Activated CD4-positive, alpha-beta memory T cell treated with anti-CD3 and anti-CD28 coated beads for 36 hours (primary cell): ENCODE results near the gene TUSC2. TPM values are rescaled to one million over a fixed set of nuclear protein-coding genes. Genes with fewer than 3 reads are reported as not detected.

ENCODE experiments used
- CTCF ChIA-PET: fragments of 350-600 bp; sonication (Branson Sonifier 250); formaldehyde crosslinking; loops from one replicate; lab custom pipeline; 2021; ENCODE audit warnings: antibody characterized with exemption, inconsistent platforms; lab: Charles Lee
- POLR2A ChIA-PET: fragments of 350-600 bp; sonication (Branson Sonifier 250); formaldehyde crosslinking; loops from one replicate; lab custom pipeline; 2021; ENCODE audit warnings: antibody characterized with exemption; lab: Charles Lee
- DNase-seq: peaks from one replicate; pipeline ENCODE4 v3.0.0-alpha.2; 2020
- H3K27ac Mint-ChIP-seq: one replicate; pipeline ENCODE4 v1.8.0; 2021; ENCODE audit warnings: mixed read lengths
- H3K27me3 Mint-ChIP-seq: one replicate; pipeline ENCODE4 v1.8.0; 2021; ENCODE audit warnings: mixed read lengths
- H3K36me3 Mint-ChIP-seq: one replicate; pipeline ENCODE4 v1.8.0; 2021; ENCODE audit warnings: mixed read lengths
- H3K4me1 Mint-ChIP-seq: one replicate; pipeline ENCODE4 v1.8.0; 2021; ENCODE audit warnings: low read depth, mixed read lengths
- H3K4me3 Mint-ChIP-seq: one replicate; pipeline ENCODE4 v1.8.0; 2021; ENCODE audit warnings: mild to moderate bottlenecking, mixed read lengths
- H3K9me3 Mint-ChIP-seq: one replicate; pipeline ENCODE4 v1.8.0; 2021; ENCODE audit warnings: mixed read lengths
- intact Hi-C: fragments of 100-400 bp; cut with micrococcal nuclease; formaldehyde crosslinking; loops from one replicate; pipeline ENCODE4 v1.15.1; 2023
- total RNA-seq, 2 experiments: library from RNA; stranded (reverse); gene quantifications; one replicate each; pipeline ENCODE4 v1.2.3, GENCODE V29; 2021

The TUSC2 gene
- total RNA-seq, 2 experiments from 2014 or later, result 18.7 to 19.7 TPM

- H3K9me3 Mint-ChIP-seq, result no peaks in the 10 kb centered on the region
- H3K4me3 Mint-ChIP-seq, result peak overlapping the region; percentile 97
- peak; percentile 35 for DNase-seq
- H3K36me3 Mint-ChIP-seq, result peaks cover 1% of the 10 kb centered on the region
- POLR2A ChIA-PET, result interaction anchor here (1.0 to 3.5 kb wide), 8 partner anchors 15 to 64 kb away, joined by 4 to 34 read pairs (median 6); partner anchors contain the start of genes CYB561D2, GNAI2, NPRL2 and RASSF1
- CTCF ChIA-PET, result interaction anchor here (1.3 to 3.6 kb wide), 8 partner anchors 21 to 105 kb away, joined by 3 to 30 read pairs (median 6); partner anchors contain the start of genes CYB561D2 and NPRL2
- intact Hi-C loops, result loop anchor here (1.0 to 2.0 kb wide), 6 partner anchors 21 to 59 kb away; partner anchors contain the start of genes TMEM115 and TUSC2
- no peaks in the 10 kb centered on the region for H3K27me3 Mint-ChIP-seq
- H3K4me1 Mint-ChIP-seq, result peaks cover 31% of the 10 kb centered on the region
- H3K27ac Mint-ChIP-seq, result peak overlapping the region; percentile 95
Measured at GRCh38 chr3:50299929-50300680, 27.9 kb downstream of the TUSC2 start.

GRCh38 chr3:50299638-50299928 is 28.4 kb downstream of the TUSC2 start:
- Mint-ChIP-seq H3K4me3 (peak overlapping the region; percentile 97), H3K27ac (peak overlapping the region; percentile 95), H3K4me1 (peaks cover 26% of the 10 kb centered on the region), H3K36me3 (peaks cover 1% of the 10 kb centered on the region), H3K9me3 (no peaks in the 10 kb centered on the region), H3K27me3 (no peaks in the 10 kb centered on the region)
- DNase-seq, result no peak
- intact Hi-C loops, result loop anchor here (1.0 to 2.0 kb wide), 6 partner anchors 22 to 59 kb away; partner anchors contain the start of genes TMEM115 and TUSC2
- ChIA-PET CTCF (interaction anchor here (0.7 to 3.6 kb wide), 9 partner anchors 21 to 105 kb away, joined by 3 to 30 read pairs (median 6); partner anchors contain the start of genes CYB561D2 and NPRL2), POLR2A (interaction anchor here (1.0 to 3.5 kb wide), 10 partner anchors 15 to 64 kb away, joined by 3 to 34 read pairs (median 5); partner anchors contain the start of genes CYB561D2, GNAI2, NPRL2 and RASSF1)

- Mint-ChIP-seq H3K36me3 (peaks cover 1% of the 10 kb centered on the region), H3K4me1 (peaks cover 24% of the 10 kb centered on the region), H3K4me3 (peak within 1 kb of the TSS; percentile 97), H3K9me3 (no peaks in the 10 kb centered on the region), H3K27ac (peak within 1 kb of the TSS; percentile 95), H3K27me3 (no peaks in the 10 kb centered on the region)
- DNase-seq, result peak; percentile 100
- intact Hi-C loops, result loop anchor here (1.0 to 2.0 kb wide), 6 partner anchors 22 to 60 kb away; partner anchors contain the start of genes TMEM115 and TUSC2
- POLR2A ChIA-PET, result interaction anchor here (0.6 to 3.5 kb wide), 11 partner anchors 16 to 63 kb away, joined by 3 to 34 read pairs (median 5); partner anchors contain the start of genes CYB561D2, GNAI2, NPRL2 and RASSF1
- CTCF ChIA-PET, result interaction anchor here (0.6 to 3.6 kb wide), 11 partner anchors 22 to 563 kb away, joined by 3 to 30 read pairs (median 5); partner anchors contain the start of genes CYB561D2 and NPRL2
Measured at GRCh38 chr3:50298836-50299637, 29.0 kb downstream of the TUSC2 start, which contains the start of the genes HYAL3 and NAA80. TSS of gene HYAL3 (minus strand) at chr3:50299405. CDS start at chr3:50295602, 3,803 bp downstream. TSS of gene NAA80 (minus strand) at chr3:50299405. CDS start at chr3:50297463, 1,942 bp downstream.

GRCh38 chr3:50297896-50298725 is 29.9 kb downstream of the TUSC2 start:
- H3K27me3 Mint-ChIP-seq, result no peaks in the 10 kb centered on the region

DNA sequence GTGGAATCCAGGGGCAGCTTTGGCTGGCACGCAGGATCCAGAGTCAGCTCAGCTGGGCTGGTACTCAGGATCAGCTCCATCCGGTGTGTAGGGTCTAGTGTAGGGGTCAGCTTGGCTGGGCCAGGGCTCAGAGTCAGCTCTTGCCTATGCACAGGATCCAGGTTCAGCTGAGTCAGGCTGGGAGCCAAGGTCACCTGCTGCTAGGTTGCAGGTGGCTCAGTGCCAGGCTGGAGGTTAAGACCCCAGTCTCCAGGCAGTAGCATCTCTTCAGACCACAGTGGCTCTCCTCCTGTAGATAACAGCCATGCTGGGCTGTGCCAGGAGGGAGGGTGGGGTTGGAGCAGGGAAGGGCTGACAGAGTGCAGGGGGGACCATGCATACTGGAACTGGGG is 30.6 kb downstream of the TUSC2 start:
- intact Hi-C loops, result no loop called here
- ChIA-PET CTCF (interaction anchor here (0.6 to 3.6 kb wide), 4 partner anchors 24 to 51 kb away, joined by 3 to 30 read pairs (median 10); no protein-coding TSS in a partner anchor), POLR2A (interaction anchor here (1.4 to 3.5 kb wide), 2 partner anchors 40 to 59 kb away, joined by 4 to 34 read pairs; no protein-coding TSS in a partner anchor)
- peaks cover 1% of the 10 kb centered on the region for H3K36me3 Mint-ChIP-seq
- H3K9me3 Mint-ChIP-seq, result no peaks in the 10 kb centered on the region
- DNase-seq, result no peak
- H3K4me1 Mint-ChIP-seq, result peaks cover 34% of the 10 kb centered on the region
- no peak overlapping the region for H3K27ac Mint-ChIP-seq
- H3K4me3 Mint-ChIP-seq, result no peak overlapping the region
- no peaks in the 10 kb centered on the region for H3K27me3 Mint-ChIP-seq

More at GRCh38 chr3:50297896-50298725, 29.9 kb downstream of the TUSC2 start:
- no peak for DNase-seq
- POLR2A ChIA-PET, result interaction anchor here (0.6 to 3.5 kb wide), 6 partner anchors 26 to 62 kb away, joined by 3 to 34 read pairs (median 6); partner anchors contain the start of genes GNAI2 and RASSF1
- intact Hi-C loops, result loop anchor here (2.0 kb wide), 3 partner anchors 23 to 61 kb away; partner anchors contain the start of genes TMEM115 and TUSC2
- H3K4me1 Mint-ChIP-seq, result peaks cover 26% of the 10 kb centered on the region
- H3K27ac Mint-ChIP-seq, result peak overlapping the region; percentile 95
- peaks cover 1% of the 10 kb centered on the region for H3K36me3 Mint-ChIP-seq
- CTCF ChIA-PET, result interaction anchor here (0.6 to 3.6 kb wide), 7 partner anchors 23 to 562 kb away, joined by 3 to 30 read pairs (median 6); no protein-coding TSS in a partner anchor
- H3K4me3 Mint-ChIP-seq, result peak overlapping the region; percentile 97
- H3K9me3 Mint-ChIP-seq, result no peaks in the 10 kb centered on the region

GRCh38 chr3:50296721-50297383 is 31.2 kb downstream of the TUSC2 start:
- peaks cover 34% of the 10 kb centered on the region for H3K4me1 Mint-ChIP-seq

DNA sequence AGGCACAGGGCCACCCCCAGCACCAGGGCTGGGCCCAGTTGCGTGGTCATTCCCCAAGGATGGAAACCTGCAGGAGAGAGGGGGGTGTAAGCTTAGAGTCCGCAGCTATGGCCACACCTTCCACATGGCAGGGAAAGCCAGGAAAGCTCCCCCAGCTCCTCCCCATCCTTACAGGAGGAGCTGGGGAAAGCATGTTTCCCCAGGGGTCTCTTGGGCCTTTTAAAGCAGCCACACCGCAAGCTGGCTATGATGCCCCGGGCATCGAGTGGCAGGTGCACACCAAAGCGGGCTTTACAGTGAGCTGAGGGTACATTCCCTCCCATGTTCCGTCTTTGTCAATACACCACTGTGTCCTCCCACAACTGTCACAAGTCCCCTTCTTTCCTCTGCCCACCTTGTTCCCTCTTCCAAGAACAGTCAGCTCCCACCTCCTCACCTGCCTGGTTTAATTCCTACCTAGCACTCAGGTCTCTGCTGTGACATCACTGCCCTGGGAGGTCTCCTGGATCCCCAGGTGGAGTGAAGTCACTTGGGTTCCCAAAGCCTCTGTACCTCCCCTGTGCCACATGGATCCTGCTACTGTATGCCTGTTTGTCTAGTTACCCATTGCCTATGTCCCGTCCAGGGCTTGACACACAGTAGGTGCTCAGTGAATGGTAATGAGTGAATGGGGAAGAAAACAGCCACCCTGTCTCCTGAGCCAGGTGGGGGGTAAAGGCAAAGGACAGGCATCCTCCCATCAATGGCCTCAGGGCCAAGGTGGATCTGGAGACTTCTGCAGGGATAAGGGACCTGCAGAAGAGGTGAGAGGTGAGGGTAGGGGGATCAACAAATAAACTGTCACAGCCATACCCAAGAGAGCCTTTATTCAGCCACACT is 32.2 kb downstream of the TUSC2 start:
- POLR2A ChIA-PET, result no interaction called here
- CTCF ChIA-PET, result interaction anchor here (0.9 to 1.0 kb wide), 2 partner anchors 21 to 38 kb away, joined by 3 read pairs; no protein-coding TSS in a partner anchor
- Mint-ChIP-seq H3K4me3 (no peak overlapping the region), H3K27ac (no peak overlapping the region), H3K4me1 (peaks cover 36% of the 10 kb centered on the region), H3K36me3 (peaks cover 7% of the 10 kb centered on the region), H3K27me3 (no peaks in the 10 kb centered on the region), H3K9me3 (no peaks in the 10 kb centered on the region)
- intact Hi-C loops, result no loop called here
- DNase-seq, result no peak

More at GRCh38 chr3:50296721-50297383, 31.2 kb downstream of the TUSC2 start:
- Mint-ChIP-seq H3K36me3 (peaks cover 1% of the 10 kb centered on the region), H3K9me3 (no peaks in the 10 kb centered on the region), H3K27me3 (no peaks in the 10 kb centered on the region), H3K27ac (no peak overlapping the region), H3K4me3 (no peak overlapping the region)
- CTCF ChIA-PET, result interaction anchor here (0.6 to 3.6 kb wide), 3 partner anchors 29 to 50 kb away, joined by 3 to 30 read pairs (median 3); no protein-coding TSS in a partner anchor
- POLR2A ChIA-PET, result interaction anchor here (1.4 to 3.5 kb wide), 2 partner anchors 40 to 58 kb away, joined by 4 to 34 read pairs; no protein-coding TSS in a partner anchor
- intact Hi-C loops, result no loop called here
- DNase-seq, result no peak

DNA sequence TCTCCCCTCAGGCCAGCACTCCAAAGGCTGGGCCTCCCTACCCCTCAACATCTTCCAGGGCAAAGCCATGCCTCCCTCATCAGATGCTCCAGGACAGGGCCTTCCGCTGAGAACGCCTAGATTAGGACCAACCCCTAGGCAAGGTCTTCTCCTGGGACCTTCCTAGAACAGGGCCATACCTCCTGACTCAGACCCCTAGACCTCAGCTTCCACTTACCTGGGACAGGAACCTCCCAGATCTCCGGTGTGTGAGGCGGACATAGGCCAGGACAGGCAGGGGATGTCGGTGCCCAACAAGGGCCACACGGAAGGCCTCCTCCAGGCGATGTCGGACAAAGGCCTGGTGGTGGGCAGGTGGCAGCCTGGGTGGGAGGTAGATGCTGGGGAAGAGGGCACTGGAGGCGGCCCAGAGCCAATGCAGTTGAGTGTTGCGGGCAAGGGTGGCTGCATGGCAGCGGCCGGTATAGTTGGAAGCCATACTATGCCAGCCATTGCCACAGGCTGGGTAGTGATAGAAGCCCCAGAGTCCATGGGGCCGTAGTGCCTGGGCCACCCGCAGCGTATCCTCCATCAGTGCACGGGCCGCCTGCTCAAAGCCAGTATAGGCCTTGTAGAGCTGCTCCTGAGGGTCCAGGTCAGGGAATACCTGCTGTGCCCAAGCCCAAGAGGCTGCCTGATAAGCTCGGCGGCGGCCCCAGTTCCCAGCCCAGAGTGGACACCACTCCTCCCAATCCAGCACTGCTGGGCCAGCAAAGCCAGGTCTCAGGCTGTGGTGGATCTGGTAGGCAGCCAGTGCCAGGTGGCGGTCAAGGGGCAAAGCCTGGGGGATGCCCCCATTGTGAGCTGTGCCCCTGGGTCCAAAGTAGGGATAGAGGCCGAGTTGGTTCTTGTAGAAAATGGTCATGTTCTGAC is 33.3 kb downstream of the TUSC2 start:
- DNase-seq, result no peak
- ChIA-PET CTCF (interaction anchor here (0.9 to 1.0 kb wide), 2 partner anchors 20 to 37 kb away, joined by 3 read pairs; no protein-coding TSS in a partner anchor), POLR2A (no interaction called here)
- intact Hi-C loops, result no loop called here
- Mint-ChIP-seq H3K27ac (no peak overlapping the region), H3K9me3 (no peaks in the 10 kb centered on the region), H3K27me3 (no peaks in the 10 kb centered on the region), H3K4me1 (peaks cover 31% of the 10 kb centered on the region), H3K4me3 (no peak overlapping the region), H3K36me3 (peaks cover 11% of the 10 kb centered on the region)

DNA sequence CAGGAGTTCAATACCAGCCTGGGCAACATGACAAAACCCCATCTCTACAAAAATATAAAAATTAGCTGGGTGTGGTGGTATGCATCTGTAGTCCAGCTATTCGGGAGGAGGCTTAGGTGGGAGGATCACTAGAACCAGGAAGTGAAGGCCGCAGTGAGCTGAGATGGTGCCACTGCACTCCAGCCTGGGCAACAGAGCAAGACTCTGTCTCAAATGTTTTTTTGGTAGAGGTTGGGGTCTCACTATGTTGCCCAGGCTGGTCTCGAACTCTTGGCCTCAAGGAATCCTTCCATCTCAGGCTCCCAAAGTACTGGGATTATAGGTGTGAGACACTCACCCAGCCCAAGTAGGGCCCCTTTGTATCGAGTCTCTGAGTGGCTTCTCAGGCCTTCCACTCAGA is 33.9 kb downstream of the TUSC2 start:
- no peak for DNase-seq
- intact Hi-C loops, result no loop called here
- CTCF ChIA-PET, result no interaction called here
- Mint-ChIP-seq H3K4me3 (no peak overlapping the region), H3K27ac (no peak overlapping the region), H3K36me3 (peaks cover 16% of the 10 kb centered on the region), H3K4me1 (peaks cover 30% of the 10 kb centered on the region), H3K27me3 (no peaks in the 10 kb centered on the region), H3K9me3 (no peaks in the 10 kb centered on the region)
- POLR2A ChIA-PET, result no interaction called here
